GM12891 (cell line): Measurements from ENCODE around the gene PDZD2.

ENCODE experiments used
- DNase-seq: peaks from one replicate; pipeline ENCODE4 v3.0.0; 2011; ENCODE audit warnings: low spot score; ENCODE audit not compliant: insufficient read length
- FAIRE-seq: peaks from 2 replicates; lab custom pipeline; 2011; peaks lifted over from hg19 to GRCh38; lab: Jason Lieb, UNC
- PAX5 ChIP-seq: IDR thresholded peaks from 2 replicates; pipeline ENCODE4 v1.6.1; 2011; ENCODE audit warnings: low read length, moderate library complexity, mild to moderate bottlenecking; ENCODE audit not compliant: insufficient read depth, severe bottlenecking
- POLR2A ChIP-seq: IDR thresholded peaks from 2 replicates; pipeline ENCODE4 v1.6.1; 2011; ENCODE audit warnings: low read depth, low read length, control low read depth
- POLR2AphosphoS5 ChIP-seq: IDR thresholded peaks from 2 replicates; pipeline ENCODE4 v1.6.1; 2011; ENCODE audit warnings: low read depth, low read length, control low read depth
- POU2F2 ChIP-seq: IDR thresholded peaks from 2 replicates; pipeline ENCODE4 v1.6.1; 2011; ENCODE audit warnings: low read depth, mild to moderate bottlenecking, control low read depth, low read length, moderate library complexity
- SPI1 ChIP-seq: IDR thresholded peaks from 2 replicates; pipeline ENCODE4 v1.6.1; 2011; ENCODE audit warnings: low read depth, low read length, control low read depth
- TAF1 ChIP-seq: IDR thresholded peaks from 2 replicates; pipeline ENCODE4 v1.6.1; 2011; ENCODE audit warnings: low read depth, low read length, control low read depth

Gene PDZD2

GRCh38 chr5:32144378-32145207 lies 505.7 kb downstream of the PDZD2 start:
- no peak for DNase-seq
- no peak for FAIRE-seq
- TF ChIP-seq PAX5, result no peak
- TF ChIP-seq POU2F2, result no peak
- no peak for TF ChIP-seq POLR2A
- TF ChIP-seq SPI1, result no peak

DNA sequence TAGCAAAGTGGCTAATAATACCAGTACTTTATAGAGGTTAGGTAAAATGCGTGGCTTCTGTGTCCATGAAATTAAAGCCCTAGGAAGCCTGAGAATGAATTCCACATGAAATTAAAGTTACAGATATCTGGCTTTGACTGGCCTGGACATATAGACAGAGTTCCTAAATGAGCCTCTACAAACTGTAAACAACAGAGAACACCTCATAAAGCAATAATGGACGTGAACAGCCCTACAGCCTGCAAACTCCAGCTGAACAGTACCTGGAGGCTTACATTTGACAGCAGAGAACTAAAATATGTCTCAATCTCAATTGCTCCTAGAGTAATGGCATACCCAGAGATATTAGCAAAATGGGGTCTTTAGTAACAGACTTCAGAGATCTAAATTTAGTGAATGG lies 506.4 kb downstream of the PDZD2 start:
- no peak for DNase-seq
- TF ChIP-seq POU2F2, result no peak
- no peak for TF ChIP-seq POLR2A
- TF ChIP-seq SPI1, result no peak
- TF ChIP-seq TAF1, result no peak
- TF ChIP-seq POLR2AphosphoS5, result no peak
- TF ChIP-seq PAX5, result no peak
- no peak for FAIRE-seq

GRCh38 chr5:32147236-32147635 lies 508.3 kb downstream of the PDZD2 start:
- TF ChIP-seq POLR2AphosphoS5, result no peak
- no peak for TF ChIP-seq POU2F2
- no peak for TF ChIP-seq SPI1
- TF ChIP-seq PAX5, result no peak
- TF ChIP-seq POLR2A, result no peak
- TF ChIP-seq TAF1, result no peak
- DNase-seq, result no peak

GRCh38 chr5:32147959-32148358 lies 509.0 kb downstream of the PDZD2 start:
- no peak for FAIRE-seq
- no peak for TF ChIP-seq POU2F2
- no peak for TF ChIP-seq TAF1
- TF ChIP-seq POLR2AphosphoS5, result no peak
- TF ChIP-seq PAX5, result no peak
- TF ChIP-seq POLR2A, result no peak
- no peak for TF ChIP-seq SPI1
- no peak for DNase-seq

More at GRCh38 chr5:32147236-32147635, 508.3 kb downstream of the PDZD2 start:
- FAIRE-seq, result no peak

DNA sequence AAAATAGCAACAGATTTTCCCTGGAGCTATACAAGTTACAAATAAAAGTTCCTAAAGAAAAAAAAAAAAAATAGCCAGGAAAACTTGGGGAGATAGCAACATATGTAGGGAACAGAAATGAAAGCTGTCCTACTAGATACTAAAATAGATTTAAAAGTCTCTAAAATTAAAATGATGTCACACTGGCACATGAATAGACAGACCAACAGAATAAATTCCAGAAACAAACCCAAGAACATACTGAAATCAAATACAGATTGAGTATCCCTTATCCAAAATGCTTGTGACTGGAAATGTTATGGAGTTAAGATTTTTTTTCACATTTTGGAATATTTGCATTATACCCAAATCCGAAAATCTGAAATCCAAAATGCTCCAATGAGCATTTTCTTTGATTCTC lies 511.4 kb downstream of the PDZD2 start:
- no peak for DNase-seq
- no peak for FAIRE-seq
- TF ChIP-seq POLR2A (no peak), POLR2AphosphoS5 (no peak), SPI1 (no peak), POU2F2 (no peak), PAX5 (no peak), TAF1 (no peak)

- TF ChIP-seq POU2F2, result no peak
- TF ChIP-seq TAF1, result no peak
- TF ChIP-seq POLR2AphosphoS5, result no peak
- no peak for TF ChIP-seq SPI1
- no peak for FAIRE-seq
- no peak for DNase-seq
Observed at GRCh38 chr5:32151198-32151597, 512.3 kb downstream of the PDZD2 start.

GRCh38 chr5:32153723-32154122 lies 514.8 kb downstream of the PDZD2 start:
- FAIRE-seq, result no peak
- DNase-seq, result no peak
- TF ChIP-seq PAX5 (no peak), POLR2AphosphoS5 (no peak), TAF1 (no peak), SPI1 (no peak), POLR2A (no peak), POU2F2 (no peak)

DNA sequence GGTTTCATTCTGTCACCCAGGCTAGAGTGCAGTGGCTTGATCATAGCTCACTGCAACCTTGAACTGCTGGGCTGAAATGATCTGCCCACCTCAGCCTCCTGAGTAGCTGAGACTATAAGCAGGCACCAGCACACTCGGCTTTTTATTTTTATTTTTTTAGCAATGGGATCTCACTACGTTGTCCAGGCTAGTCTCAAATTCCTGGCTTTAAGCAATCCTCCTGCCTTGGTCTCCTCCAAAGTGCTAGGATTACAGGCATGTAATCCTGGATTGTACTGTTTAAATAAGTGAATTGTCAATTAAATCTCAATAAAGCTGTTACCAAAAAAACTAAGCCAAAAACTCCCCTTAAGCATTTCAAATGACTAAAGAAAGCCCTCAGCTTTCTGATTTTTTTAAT lies 516.3 kb downstream of the PDZD2 start:
- no peak for DNase-seq
- TF ChIP-seq SPI1 (no peak), TAF1 (no peak), PAX5 (no peak), POU2F2 (no peak), POLR2AphosphoS5 (no peak), POLR2A (no peak)
- no peak for FAIRE-seq

- no peak for DNase-seq
- TF ChIP-seq POLR2AphosphoS5 (no peak), TAF1 (no peak), POLR2A (no peak), SPI1 (no peak), PAX5 (no peak), POU2F2 (no peak)
- no peak for FAIRE-seq
Observed at GRCh38 chr5:32156635-32157034, 517.7 kb downstream of the PDZD2 start.

DNA sequence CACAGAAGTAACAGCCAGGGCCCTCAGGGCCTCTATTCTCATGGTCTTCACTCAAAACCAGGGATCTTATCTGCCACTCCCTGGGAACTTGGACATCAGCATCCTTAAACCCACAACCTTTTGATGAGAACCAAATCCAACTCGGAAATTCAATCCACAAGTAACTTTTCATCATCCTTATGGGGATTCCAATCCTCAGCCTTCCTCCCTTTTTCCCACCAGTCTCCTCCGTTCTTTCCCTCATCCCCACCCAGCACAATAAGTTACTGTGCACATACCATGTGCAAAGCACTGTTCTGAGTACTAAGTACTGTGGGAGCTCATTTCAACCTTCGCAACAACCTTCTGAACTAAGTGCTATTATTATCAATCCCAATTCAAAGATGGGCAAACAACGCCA lies 518.1 kb downstream of the PDZD2 start:
- DNase-seq, result no peak
- no peak for FAIRE-seq
- TF ChIP-seq SPI1 (no peak), PAX5 (no peak), POLR2AphosphoS5 (no peak), TAF1 (no peak), POU2F2 (no peak), POLR2A (no peak)

DNA sequence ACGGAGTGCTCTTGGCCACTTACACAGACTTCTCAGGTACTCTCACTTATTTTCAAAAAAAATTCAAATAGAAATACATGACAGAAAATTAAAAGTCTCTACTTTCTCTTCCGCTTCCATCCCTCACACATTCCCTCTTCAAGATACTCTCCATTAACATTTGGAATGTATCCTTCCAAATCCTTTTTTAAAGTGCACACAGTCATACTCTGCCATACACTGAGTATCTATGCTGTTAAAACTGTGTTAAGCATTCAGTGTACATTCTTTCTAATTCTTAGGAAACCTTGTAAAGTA lies 519.7 kb downstream of the PDZD2 start:
- TF ChIP-seq TAF1, result no peak
- no peak for TF ChIP-seq SPI1
- TF ChIP-seq POLR2AphosphoS5, result no peak
- TF ChIP-seq PAX5, result no peak
- no peak for TF ChIP-seq POU2F2
- no peak for TF ChIP-seq POLR2A
- DNase-seq, result no peak
- no peak for FAIRE-seq
